ENCODE data around the gene ACTA1.
A peak's percentile ranks its signal among the peaks of the same experiment; 100 is the strongest.
"Not testable (repeated sequence)": the region's sequence is repeated elsewhere in the genome, so short reads cannot be mapped to it uniquely, and the experiment has no call there.

ACTA1 gene

DNA sequence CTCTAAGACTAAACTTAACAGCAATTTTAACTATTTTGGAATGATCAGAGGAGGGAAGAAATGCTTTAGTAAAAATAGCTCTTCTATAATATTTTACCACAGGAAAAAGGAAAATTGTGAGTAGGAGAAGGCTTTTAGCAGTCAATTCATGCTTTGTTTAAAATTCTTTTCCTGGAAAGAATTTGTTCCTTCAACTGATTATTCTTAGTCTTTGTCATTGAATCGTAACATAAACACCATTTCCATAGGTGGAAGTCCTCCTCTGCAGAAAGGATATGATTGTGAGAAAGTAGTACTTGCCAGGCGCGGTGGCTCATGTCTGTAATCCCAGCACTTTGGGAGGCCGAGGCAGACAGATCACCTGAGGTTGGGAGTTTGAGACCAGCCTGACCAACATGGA is 11.9 kb upstream of the ACTA1 start:
- Histone ChIP-seq H3K27ac (no peak overlapping the region), H3K4me3 (no peak overlapping the region)

- H3K4me3 ChIP-seq: no peak overlapping the region
- H3K27ac ChIP-seq: no peak overlapping the region
These were observed 7.1 kb upstream of the ACTA1 start for GRCh38 chr1:229440851-229441537.

DNA sequence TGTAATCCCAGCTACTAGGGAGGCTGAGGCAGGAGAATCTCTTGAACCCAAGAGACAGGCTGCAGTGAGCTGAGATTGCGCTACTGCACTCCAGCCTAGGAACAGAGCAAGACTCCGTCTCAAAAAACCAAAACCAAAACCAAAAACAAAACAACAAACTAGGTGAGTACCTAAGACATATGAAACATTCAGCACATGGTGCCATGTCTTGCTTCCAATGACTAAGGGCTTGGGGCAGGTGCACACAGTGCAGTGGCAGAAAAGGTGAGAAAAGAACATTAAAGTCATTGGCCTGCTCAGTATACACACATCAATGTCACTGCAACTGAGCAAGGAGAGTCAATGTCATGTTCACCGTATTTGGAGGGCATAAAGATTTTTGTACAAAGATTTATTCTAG is 4.1 kb upstream of the ACTA1 start:
- Histone ChIP-seq H3K4me3 (no peak overlapping the region), H3K27ac (no peak overlapping the region)

- no peak overlapping the region for H3K27ac ChIP-seq
- no peak overlapping the region for H3K4me3 ChIP-seq
These were observed 3.5 kb upstream of the ACTA1 start for GRCh38 chr1:229437443-229437842.

- H3K27ac ChIP-seq: no peak overlapping the region
- no peak overlapping the region for H3K4me3 ChIP-seq
These were observed 2.3 kb upstream of the ACTA1 start for GRCh38 chr1:229436201-229436600.

DNA sequence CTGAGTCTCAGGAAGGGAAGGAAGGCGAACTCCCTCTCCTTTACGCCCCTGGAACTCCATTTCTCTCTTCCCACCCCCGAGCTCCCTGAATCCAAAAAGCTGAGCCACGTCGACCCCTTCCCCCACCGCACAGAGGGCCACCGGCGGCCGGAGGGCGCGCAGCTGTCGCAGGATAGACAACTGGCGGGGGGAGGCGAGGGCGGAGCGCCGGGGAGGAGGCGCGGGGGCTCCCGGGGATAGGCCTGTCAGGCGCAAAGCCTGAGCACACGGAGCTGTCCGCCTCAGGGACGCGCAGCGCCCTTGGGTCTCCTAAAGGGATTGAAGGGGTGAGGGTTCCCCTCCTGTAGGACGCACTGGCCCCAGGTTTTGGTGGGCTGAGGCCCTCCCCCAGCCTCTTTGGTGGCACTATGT is 752 bp upstream of the ACTA1 start:
- H3K4me3 ChIP-seq: no peak overlapping the region

DNA sequence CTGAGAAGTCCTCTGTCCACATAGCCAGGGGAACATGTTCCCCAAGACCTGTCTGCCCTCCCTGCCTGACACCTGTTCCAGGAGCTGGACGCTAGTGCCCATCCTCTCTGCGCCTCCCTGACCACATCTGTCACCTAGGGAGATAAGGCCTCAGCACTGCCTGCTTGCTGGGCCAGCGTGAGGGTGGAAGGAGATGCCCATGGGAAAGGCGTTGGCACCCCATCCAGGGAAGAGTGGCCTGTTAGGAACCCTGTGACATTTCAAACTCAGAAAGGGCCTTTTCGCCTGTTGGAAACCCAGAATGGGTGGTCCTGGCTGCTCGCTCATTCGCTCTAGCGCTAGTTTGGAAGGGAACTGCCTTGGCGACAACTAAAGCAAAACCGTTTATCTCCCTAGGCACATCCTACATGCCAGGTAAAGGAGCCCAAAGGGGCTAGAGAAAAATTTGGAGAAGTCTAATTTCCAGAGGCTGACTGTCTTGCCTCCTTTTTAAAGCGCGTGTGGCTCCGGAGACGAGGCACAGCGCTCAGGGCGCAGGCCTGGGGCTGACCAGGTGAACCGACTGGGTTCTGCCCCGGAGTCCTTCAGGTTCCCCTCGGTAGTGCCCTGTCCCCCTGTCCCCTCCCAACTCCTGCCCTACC is 410 bp downstream of the ACTA1 start:
- Histone ChIP-seq H3K4me3 (no peak overlapping the region), H3K27ac (no peak overlapping the region)

More for the DNA sequence above, 752 bp upstream of the ACTA1 start:
- no peak overlapping the region for H3K27ac ChIP-seq

DNA sequence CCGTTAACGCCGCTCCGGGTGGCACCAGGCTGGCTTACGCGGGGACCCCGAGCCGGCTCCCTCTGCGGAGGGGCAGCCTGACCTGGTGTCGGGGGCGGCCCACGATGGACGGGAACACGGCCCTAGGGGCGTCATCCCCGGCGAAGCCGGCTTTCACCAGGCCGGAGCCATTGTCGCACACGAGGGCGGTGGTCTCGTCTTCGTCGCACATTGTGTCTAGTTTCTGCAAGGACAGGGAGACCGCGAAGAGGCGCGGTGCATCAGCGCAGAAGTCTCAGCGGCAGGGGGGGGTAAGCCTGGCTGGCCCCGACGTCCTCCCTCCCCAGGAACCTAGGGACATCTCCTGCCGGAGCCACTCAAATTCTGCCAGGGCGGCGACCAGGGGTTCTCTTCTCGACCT is 989 bp downstream of the ACTA1 start:
- H3K27ac ChIP-seq: no peak overlapping the region
- H3K4me3 ChIP-seq: peak overlapping the region in 1 of 7 experiments; percentile 5

GRCh38 chr1:229432116-229432461 is 1.8 kb downstream of the ACTA1 start:
- Histone ChIP-seq H3K4me3 (peak overlapping the region in 1 of 7 experiments; percentile 21), H3K27ac (no peak overlapping the region)

- no peak overlapping the region for H3K27ac ChIP-seq
These were observed 2.4 kb downstream of the ACTA1 start for GRCh38 chr1:229431284-229432115.

GRCh38 chr1:229430761-229431283 is 3.1 kb downstream of the ACTA1 start:
- no peak overlapping the region for H3K27ac ChIP-seq
- no peak overlapping the region for H3K4me3 ChIP-seq

More at GRCh38 chr1:229431284-229432115, 2.4 kb downstream of the ACTA1 start:
- peak overlapping the region in 1 of 7 experiments; percentile 21 for H3K4me3 ChIP-seq

- no peak overlapping the region for H3K4me3 ChIP-seq
- H3K27ac ChIP-seq: no peak overlapping the region
These were observed 5.6 kb downstream of the ACTA1 start for GRCh38 chr1:229428256-229428655.

GRCh38 chr1:229427572-229427971 is 6.3 kb downstream of the ACTA1 start:
- no peak overlapping the region for H3K27ac ChIP-seq
- no peak overlapping the region for H3K4me3 ChIP-seq

DNA sequence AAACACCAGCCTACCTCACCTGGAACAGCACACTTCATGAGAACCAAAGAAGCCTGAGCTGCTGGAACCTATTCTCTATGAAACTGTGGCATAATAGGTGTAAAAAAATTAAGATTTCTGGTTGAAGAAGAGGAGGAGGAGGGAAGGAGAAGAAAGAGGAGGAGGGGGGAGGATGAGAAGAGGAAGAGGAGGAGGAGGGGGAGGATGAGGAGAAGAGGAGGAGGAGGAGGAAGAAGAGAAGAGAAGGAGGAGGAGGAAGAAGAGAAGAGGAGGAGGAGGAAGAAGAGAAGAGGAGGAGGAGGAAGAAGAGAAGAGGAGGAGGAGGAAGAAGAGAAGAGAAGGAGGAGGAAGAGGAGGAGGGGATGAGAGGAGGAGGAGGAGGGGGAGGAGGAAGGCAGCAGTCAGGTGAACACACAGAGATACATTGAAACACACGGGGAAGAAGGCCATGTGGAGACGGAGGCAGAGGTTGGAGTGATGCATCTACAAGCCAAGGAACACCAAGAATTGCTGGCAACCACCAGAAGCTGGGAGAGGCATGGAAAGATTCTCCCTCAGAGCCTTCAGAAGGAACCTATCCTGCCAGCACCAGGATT is 8.2 kb downstream of the ACTA1 start:
- no peak overlapping the region for H3K4me3 ChIP-seq
- no peak overlapping the region for H3K27ac ChIP-seq

- Histone ChIP-seq H3K27ac (no peak overlapping the region), H3K4me3 (no peak overlapping the region)
These were observed 13.1 kb downstream of the ACTA1 start for GRCh38 chr1:229420765-229421164.

GRCh38 chr1:229420224-229420623 is 13.7 kb downstream of the ACTA1 start:
- no peak overlapping the region for H3K4me3 ChIP-seq

DNA sequence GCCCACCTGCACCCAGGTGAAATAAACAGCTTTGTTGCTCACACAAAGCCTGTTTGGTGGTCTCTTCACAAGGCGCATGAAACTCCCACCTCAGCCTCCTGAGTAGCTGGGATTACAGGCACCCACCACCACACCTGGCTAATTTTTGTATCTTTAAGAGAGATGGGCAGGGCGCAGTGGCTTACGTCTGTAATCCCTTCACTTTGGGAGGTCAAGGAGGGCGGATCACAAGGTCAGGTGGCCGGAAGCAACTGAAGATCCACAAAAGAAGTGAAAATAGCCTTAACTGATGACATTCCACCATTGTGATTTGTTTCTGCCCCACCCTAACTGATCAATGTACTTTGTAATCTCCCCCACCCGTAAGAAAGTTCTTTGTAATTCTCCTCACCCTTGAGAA is 15.3 kb downstream of the ACTA1 start:
- not testable (repeated sequence) for H3K4me3 ChIP-seq, H3K27ac ChIP-seq

More at GRCh38 chr1:229420224-229420623, 13.7 kb downstream of the ACTA1 start:
- H3K27ac ChIP-seq: no peak overlapping the region

DNA sequence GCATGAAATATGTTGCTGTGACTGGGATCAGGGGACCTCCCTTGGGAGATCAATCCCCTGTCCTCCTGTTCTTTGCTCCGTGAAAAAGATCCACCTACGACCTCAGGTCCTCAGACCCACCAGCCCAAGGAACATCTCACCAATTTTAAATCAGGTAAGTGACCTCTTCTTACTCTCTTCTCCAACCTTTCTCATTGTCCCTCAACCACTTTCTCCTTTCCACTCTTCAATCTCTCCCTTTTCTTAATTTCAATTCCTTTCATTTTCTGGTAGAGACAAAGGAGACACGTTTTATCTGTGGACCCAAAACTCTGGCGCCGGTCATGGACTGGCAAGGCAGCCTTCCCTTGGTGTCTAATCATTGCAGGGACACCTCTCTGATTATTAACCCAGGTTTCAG is 21.1 kb downstream of the ACTA1 start:
- H3K4me3 ChIP-seq, H3K27ac ChIP-seq: not testable (repeated sequence)

- Histone ChIP-seq H3K27ac (no peak overlapping the region), H3K4me3 (no peak overlapping the region)
These were observed 21.8 kb downstream of the ACTA1 start for GRCh38 chr1:229412056-229412455.

GRCh38 chr1:229411434-229412055 is 22.3 kb downstream of the ACTA1 start:
- Histone ChIP-seq H3K27ac (no peak overlapping the region), H3K4me3 (no peak overlapping the region)

Measured in skin epidermis (tissue), 12 donors.